AG20443 (cell line): ENCODE results near the gene RTN4IP1.
"Not testable (repeated sequence)": the region's sequence is repeated elsewhere in the genome, so short reads cannot be mapped to it uniquely, and the experiment has no call there.

Experiments used
- DNase-seq: peaks from one replicate; pipeline ENCODE4 v3.0.0; 2012; ENCODE audit warnings: low spot score, mixed read lengths

The RTN4IP1 gene

DNA sequence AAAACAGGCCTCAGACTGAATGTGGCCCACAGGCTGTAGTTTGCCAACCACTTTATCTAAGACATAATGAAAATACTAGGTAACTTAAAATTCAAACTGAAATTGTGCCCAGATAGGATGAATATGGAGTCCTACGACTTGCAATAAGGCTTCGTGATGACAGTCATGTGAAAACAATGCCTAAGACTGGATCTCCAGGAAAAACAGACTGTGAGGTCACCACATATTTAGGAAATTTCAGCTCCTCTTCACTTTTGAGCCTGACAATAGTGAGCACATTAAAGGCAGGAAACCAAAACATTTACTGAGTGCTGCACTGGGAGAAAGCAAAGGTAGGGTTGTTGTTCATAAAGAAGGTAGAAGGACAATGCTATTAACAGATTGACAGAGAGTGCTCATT lies 50.0 kb downstream of the RTN4IP1 start:
- peak; percentile 50 for DNase-seq

DNA sequence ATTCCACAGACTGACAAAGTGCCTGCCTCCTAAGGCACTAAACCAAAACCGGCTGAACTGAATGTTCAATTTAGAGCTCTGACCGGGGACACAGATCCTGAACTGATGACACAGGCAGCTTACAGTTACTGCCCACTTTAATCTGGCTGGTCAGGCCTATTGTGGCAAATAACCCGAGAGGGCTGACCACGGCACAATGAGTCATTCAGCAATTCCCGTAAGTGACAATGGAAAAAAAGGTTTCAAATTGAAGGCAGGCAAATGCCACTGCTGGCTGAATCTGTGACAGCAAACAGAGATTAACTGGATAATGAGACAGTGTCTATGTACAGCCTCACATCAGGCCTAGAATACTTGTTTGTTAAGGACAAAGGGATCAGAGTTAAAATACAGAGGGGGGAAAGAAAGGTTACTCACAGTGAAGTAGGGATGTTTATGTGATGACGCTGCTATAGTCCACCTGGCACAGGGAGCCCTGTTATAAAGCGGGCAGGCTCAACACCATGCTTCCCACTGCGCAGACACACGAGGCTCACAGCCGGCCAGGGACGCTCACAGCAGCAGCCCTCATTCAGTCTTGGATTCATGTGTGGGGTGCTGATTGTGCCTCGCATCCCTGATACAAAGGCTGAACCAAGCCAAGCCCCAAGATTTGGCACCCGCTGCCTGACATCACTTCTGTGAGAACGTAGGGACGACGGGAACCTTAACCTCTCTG lies 54.4 kb downstream of the RTN4IP1 start:
- DNase-seq, result peak; percentile 88

DNA sequence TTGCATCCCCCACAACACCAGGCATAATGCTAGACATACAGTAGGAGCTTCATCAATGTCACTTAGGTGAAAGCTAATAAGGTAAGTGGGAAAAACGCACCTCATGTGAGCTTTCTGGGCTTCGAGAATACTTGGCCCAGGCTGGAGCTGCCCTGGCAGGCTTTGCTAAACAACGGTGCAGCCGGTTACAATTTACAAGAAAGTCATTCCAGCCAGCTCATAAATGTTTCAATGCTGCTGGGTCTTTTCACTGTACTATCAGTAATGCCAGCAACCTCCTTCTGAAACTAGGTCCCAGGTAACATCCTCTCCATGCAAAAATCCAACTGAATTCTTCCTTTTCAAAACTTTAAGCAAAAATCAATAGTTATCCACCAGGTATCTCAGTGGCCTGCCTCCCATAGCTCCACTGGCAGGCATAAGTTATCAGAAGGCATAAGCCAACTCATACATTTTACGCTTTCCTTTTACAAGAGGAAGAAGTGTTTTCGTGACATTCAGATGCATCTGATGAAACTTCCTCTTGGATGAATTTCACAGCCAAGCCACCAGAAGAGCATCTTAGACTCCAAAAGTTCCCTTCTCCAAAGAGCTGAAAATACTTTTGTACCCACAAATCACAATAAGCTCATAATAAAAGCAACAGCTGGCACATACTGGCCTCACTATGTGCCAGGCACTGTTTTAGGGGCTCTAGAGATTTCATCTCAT lies 56.3 kb downstream of the RTN4IP1 start:
- DNase-seq, result no peak

DNA sequence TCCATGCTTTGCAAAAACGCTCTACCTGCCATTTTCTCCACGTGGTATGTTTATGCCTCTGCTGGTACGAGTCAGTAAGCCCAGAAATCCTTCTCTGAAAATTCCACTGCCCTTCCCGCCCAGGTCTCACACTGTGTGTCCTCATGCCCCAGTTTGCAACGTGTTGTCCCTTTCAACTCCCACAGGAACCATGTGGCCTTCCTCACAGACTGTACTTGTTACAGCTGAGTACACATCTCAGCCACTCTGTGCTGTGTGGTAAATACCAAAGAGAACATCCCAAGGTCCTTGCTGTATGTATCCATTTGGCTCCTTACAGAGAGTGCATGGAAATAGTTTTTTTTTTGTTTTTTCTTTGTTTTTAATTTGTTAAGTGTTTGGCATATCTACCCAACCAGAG lies 56.9 kb downstream of the RTN4IP1 start:
- no peak for DNase-seq

DNA sequence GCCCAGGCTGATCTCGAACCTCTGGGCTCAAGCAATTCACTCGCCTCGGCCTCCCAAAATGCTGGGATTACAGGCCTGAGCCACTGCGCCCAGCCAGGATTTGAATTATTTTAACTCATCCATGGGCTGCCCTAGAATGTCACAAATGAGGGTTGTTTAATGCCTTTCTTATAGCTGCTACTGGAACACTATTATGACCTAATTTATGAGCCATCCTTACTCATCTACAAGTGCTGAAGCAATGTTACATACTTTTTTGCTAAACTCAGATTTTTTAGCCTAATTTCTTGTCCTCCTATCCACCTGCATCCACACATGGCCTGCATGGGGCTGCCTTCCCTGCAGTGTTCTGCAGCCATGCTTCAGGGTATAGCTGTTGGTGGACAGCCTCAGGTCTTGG lies 59.9 kb downstream of the RTN4IP1 start:
- peak; percentile 39 for DNase-seq

DNA sequence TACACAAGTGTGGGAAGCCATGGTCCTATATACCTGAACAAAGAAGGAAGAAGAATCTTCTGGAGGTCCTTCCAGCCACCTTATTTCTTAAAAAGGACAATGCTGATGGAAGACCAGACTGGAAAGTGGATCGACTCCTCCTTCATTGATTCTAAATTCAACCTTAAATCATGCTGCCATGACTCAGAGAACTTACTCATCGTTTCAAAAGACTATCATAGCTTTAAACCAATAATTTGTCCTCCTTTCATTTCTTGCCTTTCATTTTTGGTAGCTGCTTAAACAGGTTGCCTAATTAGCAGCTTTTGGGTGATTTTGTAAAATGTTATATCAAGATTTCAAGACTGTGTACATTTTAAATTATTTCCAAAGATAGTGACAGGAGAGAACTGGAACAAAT lies 60.8 kb downstream of the RTN4IP1 start:
- peak; percentile 18 for DNase-seq

DNA sequence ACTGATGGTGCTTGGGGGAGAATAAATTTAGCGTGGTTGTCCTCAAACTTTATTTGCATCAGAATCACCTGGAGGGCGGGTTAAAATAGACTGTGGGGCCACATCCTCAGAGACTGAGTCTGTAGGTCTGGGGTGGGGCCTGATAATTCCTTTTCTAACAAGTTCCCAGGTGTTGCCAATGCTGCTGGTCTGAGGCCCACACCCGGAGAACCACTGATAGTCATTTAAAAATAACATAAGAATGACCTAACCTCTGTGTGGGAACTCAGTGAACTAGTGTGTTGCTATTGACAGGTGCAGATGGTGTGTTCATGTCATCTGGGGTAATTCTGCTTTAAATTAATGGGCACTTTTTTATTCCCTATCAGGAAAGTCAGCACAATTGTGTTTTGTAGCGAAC lies 64.8 kb downstream of the RTN4IP1 start:
- no peak for DNase-seq

DNA sequence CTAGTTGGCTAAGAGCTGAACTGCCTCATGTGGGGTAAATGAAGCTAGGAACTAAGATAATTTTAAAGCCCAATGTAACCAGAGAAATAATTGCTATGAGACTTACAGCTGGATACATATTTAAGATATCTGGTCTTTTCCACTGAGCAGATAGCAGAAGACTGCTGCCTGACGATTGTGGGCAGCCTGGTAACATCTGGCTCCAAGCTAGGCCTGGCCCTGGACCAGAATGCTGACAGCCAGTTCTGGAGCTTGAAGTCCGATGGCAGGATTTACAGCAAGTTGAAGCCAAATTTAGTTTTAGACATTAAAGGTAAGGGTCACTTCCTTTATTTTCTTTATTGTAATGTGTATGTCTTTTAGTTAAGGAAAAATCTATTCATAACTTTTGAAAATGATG lies 65.7 kb downstream of the RTN4IP1 start:
- no peak for DNase-seq

DNA sequence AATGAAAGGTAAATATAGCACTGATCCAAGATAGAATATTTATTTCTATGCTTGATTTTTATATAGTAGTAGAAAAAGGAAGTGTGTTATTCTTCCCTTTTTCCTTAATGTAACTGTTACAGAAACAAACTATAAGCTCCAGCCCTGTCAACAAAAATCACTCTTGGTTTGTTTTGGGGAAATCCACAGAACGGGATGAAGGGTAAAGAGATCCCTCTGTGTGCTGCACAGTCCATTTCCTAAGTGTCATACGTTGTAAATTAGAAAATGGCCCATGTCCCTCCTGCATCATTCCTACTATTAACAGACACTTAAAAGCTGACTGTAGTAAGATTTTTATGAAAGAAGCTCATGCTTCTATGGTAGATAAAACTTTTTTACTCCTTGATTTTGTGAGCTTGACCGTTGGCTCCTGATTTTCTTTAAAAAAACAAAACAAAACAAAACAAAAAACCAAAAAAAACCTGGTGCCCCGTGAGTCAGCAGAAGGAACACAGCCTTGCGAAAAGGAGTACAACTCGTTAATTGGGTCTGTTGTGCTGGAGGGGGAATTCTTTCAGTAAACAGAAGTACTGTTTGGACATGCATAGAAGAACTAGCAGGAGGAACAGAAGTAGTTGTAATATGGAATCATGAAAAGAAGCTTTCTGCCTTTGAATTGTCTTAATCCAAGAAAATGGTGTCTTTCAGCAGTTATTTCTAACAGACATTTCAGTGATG lies 67.5 kb downstream of the RTN4IP1 start:
- no peak for DNase-seq

DNA sequence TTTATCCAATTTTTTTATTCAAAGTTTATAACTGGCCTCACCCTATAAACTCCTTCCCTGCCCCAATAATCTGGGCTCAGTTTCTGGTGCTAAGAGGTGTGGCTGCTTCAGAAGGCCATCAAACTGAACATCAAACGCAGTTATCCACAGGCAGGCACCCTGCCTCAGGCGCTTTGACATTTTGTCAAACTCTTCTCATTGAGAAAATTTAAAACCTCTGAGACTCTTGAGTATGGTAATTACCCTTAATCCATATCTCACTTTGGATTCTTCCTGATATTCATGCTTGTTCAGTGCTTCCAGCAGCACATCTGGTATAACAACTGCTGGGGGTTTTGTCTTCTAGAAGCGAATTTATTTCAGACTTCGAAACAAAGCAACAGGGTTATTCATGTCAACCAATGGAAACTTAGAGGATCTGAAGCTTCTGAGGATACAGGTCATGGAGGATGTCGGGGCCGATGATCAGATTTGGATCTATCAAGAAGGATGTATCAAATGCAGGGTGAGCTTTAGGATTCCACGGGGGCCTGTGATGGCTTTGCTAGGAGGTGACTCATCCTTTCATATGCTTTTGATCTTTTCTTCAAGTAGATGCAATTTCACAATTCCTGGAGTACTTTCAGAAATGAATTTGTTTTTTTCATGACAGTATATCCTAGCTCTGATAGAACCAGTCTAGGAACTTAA lies 68.2 kb downstream of the RTN4IP1 start:
- peak; percentile 70 for DNase-seq

DNA sequence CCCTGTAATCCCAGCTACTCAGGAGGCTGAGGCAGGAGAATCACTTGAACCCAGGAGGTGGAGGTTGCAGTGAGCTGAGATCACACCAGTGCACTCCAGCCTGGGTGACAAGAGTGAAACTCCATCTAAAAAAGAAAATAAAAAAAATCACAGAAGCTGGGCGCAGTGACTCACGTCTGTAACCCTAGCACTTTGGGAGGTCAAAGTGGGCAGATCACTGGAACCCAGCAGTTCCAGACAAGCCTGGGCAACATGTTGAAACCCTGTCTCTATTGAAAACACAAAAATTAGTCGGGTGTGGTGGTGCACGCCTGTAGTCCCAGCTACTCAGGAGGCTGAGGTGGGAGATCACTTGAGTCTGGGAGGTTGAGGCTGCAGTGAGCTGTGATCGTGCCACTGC lies 69.6 kb downstream of the RTN4IP1 start:
- DNase-seq, result not testable (repeated sequence)

DNA sequence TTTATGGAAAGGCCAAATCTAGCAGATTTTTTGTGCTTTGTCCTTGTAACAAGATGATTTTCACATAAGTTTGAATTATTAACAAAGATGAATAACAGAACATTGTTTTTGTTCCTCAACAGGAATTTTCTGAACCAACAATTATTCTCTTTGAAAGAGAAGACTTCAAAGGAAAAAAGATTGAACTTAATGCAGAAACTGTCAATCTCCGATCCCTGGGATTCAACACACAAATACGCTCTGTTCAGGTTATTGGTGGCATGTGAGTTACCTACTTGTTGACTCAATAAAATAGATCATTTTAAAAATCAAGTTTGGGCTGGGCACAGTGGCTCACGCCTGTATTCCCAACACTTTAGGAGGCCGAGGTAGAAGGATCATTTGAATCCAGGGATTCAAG lies 70.9 kb downstream of the RTN4IP1 start:
- DNase-seq, result no peak

DNA sequence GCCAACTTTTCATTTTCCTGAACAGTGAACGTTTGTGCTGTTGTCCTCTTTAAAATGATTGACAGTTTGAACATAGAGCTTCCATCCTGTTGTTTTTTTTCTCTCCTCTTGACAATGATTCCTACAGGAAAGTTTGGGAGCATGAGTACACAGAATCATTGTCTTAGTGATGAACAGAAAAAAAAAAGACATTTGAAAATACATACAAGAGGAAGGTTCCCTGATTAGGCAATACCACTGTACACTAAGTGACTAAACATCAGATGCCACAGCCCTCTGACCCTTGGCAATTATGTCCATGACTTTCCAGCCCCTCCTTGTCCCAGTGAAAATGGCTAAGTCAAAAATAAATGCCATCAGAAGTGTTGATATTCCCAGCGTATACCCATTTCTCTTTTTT lies 71.5 kb downstream of the RTN4IP1 start:
- DNase-seq, result no peak

DNA sequence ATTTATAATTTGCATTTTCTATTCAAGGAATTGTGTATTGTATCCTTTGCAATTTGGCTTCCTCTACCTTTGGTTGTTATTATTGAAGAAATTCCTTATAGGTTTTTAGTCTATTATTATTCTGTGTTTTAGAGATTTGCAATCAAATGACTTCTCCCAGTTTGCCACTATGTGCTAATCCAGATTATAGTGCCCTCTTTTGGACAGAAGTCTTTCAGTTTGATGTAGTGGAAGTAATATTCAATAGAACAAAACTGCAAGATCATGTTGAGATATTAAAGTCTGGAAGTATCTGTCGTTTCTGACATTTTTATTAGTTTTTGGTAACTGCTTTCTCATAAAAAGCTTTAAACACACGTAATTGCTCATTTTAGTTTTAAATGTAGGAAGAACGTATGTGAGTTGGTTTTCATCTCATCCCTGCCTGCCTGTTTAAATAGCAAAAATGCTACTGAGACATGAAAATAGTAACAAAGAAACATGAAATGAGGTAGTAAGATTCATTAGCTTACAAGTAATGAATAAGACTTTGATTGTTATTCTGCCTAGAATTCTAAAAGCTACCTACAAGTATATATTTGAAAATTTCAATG lies 72.8 kb downstream of the RTN4IP1 start:
- DNase-seq, result peak; percentile 21

DNA sequence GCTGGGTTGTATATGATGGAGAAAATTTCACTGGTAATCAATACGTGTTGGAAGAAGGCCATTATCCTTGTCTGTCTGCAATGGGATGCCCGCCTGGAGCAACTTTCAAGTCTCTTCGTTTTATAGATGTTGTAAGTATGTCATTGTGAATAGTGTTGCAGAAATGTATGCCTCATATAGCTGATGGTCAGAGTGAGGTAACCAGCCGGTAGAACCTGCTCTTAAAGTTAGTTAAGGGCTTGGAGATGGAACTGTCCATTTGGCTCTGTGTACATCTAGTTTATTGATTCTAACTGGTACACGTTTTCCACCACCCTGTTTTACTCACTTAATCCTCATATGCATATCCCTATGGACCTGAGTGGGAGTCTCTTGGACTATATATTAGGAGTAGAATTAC lies 73.5 kb downstream of the RTN4IP1 start:
- no peak for DNase-seq

DNA sequence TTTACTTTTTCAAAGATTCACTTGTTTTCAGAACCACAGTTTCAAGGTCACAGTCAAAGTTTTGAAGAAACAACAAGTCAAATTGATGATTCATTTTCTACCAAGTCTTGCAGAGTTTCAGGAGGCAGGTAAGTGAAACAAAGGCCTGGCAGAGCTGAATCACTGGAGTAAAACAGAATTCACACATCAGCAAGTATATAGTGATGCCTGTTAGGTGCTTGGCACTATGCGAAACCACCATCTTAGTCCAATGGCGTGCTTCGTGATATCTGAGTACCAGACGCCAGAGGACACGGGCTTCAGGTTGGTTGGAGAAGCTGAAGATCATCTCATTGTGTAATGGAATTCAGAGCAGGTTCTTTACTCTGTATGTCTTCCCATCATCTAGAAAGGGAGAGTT lies 75.9 kb downstream of the RTN4IP1 start:
- no peak for DNase-seq

DNA sequence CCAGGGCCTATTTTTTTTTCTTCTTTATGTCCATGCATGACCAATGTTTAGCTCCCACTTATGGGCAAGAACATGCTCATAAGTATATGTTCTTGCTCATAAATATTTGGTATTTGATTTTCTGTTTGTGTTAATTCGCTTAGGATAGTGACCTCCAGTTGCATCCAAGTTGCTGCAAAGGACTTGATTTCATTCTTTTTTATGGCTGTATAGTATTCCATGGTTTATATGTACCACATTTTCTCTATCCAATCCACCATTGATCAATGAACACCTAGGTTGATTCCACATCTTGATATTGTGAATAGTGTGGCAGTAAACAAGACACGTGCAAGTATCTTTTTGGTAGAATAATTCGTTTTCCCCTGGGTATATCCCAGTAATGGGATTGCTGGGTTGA lies 78.1 kb downstream of the RTN4IP1 start:
- DNase-seq, result no peak

DNA sequence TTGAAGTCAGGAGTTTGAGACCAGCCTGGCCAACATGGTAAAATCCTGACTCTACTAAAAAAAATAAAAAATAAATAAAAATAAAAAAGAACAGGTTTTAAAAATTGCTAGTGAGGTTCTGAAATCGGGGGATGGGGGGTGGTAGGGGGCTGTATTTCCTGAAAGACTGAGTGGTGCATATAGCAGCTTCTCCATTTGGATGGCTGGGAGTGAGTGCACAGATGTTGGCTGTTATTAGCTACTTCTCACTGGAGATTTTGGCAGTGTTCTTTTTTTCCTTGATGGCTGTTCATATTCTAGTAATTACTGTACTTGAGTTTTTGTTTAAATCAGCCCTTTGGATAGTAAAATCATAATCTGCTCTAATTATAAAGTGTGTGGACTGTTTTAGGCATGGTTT lies 79.8 kb downstream of the RTN4IP1 start:
- no peak for DNase-seq

DNA sequence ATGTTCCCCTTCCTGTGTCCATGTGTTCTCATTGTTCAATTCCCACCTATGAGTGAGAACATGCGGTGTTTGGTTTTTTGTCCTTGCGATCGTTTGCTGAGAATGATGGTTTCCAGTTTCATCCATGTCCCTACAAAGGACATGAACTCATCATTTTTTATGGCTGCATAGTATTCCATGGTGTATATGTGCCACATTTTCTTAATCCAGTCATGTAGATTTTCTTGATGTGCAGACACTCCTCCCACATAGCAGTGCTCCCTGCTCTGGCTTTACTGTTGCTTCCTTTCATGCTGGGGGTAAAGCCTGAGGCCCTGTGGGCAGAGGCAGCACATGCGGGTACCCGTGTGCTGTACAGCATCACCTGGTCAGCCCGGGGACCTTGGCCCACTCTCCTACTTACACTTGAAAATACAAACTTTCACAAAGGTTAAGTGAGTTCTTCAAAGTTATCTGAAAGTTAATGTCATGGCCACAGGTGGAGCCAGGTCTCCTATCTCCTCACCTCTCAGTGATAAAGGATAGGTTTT lies 80.3 kb downstream of the RTN4IP1 start:
- not testable (repeated sequence) for DNase-seq

DNA sequence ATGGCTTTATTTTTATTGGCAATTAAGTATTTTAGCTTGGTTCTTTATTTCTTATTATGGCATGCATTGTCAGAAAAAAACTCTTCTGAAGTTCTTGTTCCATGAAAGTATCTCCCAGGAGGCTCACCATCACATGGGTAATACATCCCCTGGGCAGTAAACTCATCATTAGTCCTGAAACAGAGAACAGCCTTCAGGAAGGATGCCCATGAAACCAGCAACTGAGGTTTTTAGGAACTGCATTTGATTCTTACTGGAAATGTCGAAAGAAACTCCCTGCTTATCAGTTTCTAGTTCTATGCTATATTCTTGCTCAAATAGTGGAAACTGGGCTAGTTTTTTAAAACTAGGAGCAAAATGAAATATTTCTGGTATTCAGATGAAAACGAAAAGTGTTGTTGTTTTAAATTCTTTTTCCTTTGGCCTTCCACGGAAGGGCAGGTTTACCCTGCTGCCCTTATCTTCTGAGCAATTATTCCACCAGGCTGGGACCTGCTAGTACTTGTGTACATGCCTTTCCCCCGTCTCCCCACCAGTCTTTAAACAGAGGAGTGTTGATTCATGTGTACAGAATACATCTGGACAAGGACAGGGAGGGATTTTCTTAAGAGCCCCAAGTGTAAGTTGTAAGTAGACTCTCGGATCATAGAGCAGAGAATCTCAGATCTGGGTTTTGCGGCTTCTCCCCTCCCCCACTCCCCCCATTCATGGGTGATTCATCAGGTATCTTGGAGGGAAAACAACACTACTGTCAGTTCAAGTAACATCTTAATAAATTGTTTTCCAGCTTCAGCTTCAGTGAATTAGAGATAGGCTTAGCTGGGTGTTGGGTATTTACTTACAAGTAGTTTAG lies 81.5 kb downstream of the RTN4IP1 start:
- no peak for DNase-seq
